HL-60 (cell line): ENCODE measurements around the gene CACNA2D1.

Source experiments
- POLR2AphosphoS5 ChIP-seq: IDR thresholded peaks from 2 replicates; pipeline ENCODE4 v1.6.1; 2012; ENCODE audit warnings: low read depth
- TF ChIP-seq, protein P1 (sequence below): IDR thresholded peaks from one replicate; pipeline ENCODE4 v1.5.1; 2011; ENCODE audit warnings: low read length, control low read depth, inconsistent platforms; ENCODE audit not compliant: insufficient read depth
- TF ChIP-seq, protein P2 (sequence below): IDR thresholded peaks from 2 replicates; pipeline ENCODE4 v1.6.1; 2012; ENCODE audit warnings: low read depth; ENCODE audit not compliant: insufficient replicate concordance

DNA sequence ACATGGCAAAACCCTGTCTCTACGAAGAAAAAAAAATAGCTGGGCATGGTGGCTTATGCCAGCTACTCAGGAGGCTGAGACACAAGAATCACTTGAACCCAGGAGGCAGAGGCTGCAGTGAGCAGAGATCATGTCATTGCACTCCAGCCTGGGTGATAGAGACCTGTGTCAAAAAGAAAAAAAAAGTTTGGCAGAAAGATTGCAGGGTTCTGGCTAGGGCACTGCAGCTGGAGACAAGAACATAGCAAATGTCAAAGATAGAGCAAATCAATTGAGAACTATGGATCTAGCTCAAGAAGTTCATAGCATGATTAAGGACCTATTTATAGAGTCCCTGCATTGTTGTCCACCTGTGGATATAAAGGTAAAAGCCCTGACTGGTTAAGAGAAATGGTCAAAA is 79.5 kb downstream of the CACNA2D1 start:
- no peak for TF ChIP-seq POLR2AphosphoS5
- TF ChIP-seq, protein P1, sequence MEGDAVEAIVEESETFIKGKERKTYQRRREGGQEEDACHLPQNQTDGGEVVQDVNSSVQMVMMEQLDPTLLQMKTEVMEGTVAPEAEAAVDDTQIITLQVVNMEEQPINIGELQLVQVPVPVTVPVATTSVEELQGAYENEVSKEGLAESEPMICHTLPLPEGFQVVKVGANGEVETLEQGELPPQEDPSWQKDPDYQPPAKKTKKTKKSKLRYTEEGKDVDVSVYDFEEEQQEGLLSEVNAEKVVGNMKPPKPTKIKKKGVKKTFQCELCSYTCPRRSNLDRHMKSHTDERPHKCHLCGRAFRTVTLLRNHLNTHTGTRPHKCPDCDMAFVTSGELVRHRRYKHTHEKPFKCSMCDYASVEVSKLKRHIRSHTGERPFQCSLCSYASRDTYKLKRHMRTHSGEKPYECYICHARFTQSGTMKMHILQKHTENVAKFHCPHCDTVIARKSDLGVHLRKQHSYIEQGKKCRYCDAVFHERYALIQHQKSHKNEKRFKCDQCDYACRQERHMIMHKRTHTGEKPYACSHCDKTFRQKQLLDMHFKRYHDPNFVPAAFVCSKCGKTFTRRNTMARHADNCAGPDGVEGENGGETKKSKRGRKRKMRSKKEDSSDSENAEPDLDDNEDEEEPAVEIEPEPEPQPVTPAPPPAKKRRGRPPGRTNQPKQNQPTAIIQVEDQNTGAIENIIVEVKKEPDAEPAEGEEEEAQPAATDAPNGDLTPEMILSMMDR: no peak
- TF ChIP-seq, protein P2, sequence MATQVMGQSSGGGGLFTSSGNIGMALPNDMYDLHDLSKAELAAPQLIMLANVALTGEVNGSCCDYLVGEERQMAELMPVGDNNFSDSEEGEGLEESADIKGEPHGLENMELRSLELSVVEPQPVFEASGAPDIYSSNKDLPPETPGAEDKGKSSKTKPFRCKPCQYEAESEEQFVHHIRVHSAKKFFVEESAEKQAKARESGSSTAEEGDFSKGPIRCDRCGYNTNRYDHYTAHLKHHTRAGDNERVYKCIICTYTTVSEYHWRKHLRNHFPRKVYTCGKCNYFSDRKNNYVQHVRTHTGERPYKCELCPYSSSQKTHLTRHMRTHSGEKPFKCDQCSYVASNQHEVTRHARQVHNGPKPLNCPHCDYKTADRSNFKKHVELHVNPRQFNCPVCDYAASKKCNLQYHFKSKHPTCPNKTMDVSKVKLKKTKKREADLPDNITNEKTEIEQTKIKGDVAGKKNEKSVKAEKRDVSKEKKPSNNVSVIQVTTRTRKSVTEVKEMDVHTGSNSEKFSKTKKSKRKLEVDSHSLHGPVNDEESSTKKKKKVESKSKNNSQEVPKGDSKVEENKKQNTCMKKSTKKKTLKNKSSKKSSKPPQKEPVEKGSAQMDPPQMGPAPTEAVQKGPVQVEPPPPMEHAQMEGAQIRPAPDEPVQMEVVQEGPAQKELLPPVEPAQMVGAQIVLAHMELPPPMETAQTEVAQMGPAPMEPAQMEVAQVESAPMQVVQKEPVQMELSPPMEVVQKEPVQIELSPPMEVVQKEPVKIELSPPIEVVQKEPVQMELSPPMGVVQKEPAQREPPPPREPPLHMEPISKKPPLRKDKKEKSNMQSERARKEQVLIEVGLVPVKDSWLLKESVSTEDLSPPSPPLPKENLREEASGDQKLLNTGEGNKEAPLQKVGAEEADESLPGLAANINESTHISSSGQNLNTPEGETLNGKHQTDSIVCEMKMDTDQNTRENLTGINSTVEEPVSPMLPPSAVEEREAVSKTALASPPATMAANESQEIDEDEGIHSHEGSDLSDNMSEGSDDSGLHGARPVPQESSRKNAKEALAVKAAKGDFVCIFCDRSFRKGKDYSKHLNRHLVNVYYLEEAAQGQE: no peak
